ENCODE results near the gene RFC2. TPM values are rescaled to one million over a fixed set of nuclear protein-coding genes. Genes with fewer than 3 reads are reported as not detected.

Gene RFC2
- total RNA-seq, 4 donors from 2014 or later, result 7.5 to 18.7 (median 14.9) TPM

- TF ChIP-seq POLR2AphosphoS5 (IDR thresholded peaks at IDR 0.05) (no peak), EP300 (IDR thresholded peaks at IDR 0.05) (no peak), CTCF (IDR thresholded peaks at IDR 0.05) (no peak), POLR2A (IDR thresholded peaks at IDR 0.05; ENCODE audit: low read depth) (no peak)
- H3K27me3 ChIP-seq, result no peaks in the 10 kb centered on the region
- DNase-seq (ENCODE audit: extremely low spot score), result no peak
- 75% methylated on average over 5 of the region's 5 CpGs for WGBS
- no peak overlapping the region for H3K4me3 ChIP-seq
- peaks cover 31 to 62% (median 54%) of the 10 kb centered on the region in 4 donors for H3K4me1 ChIP-seq
- H3K36me3 ChIP-seq, result no peaks in the 10 kb centered on the region
- H3K27ac ChIP-seq (replicated peaks in 1 of 4), result peak overlapping the region in 1 of 4 donors; percentile 84
- H3K9me3 ChIP-seq, result no peaks in the 10 kb centered on the region
- intact Hi-C loops (cut with DNase I), result loop anchor here (5.0 kb wide), 1 partner anchor 39 kb away; the partner anchor contains the start of gene RFC2
These were observed 37.3 kb upstream of the RFC2 start for GRCh38 chr7:74291535-74291934.

- peaks cover 31 to 62% (median 54%) of the 10 kb centered on the region in 4 donors for H3K4me1 ChIP-seq
- intact Hi-C loops (cut with DNase I), result loop anchor here (5.0 kb wide), 1 partner anchor 39 kb away; the partner anchor contains the start of gene RFC2
- peak overlapping the region; percentile 88 to 95 (median 93) for H3K4me3 ChIP-seq
These were observed 36.8 kb upstream of the RFC2 start for GRCh38 chr7:74290981-74291441.

GRCh38 chr7:74290553-74290950, 36.4 kb upstream of the RFC2 start:
- 11% methylated on average over 7 of the region's 9 CpGs for WGBS

More at GRCh38 chr7:74290981-74291441, 36.8 kb upstream of the RFC2 start:
- no peak for TF ChIP-seq EP300 (IDR thresholded peaks at IDR 0.05)
- TF ChIP-seq POLR2AphosphoS5 (IDR thresholded peaks at IDR 0.05), result no peak
- TF ChIP-seq CTCF (IDR thresholded peaks at IDR 0.05), result no peak
- TF ChIP-seq POLR2A (IDR thresholded peaks at IDR 0.05; ENCODE audit: low read depth), result no peak
- H3K27ac ChIP-seq (replicated peaks in 1 of 4), result peak overlapping the region in 2 of 4 donors; percentile 84 to 85
- WGBS, result 64% methylated on average over 10 of the region's 10 CpGs
- H3K9me3 ChIP-seq, result no peaks in the 10 kb centered on the region
- no peak for DNase-seq (ENCODE audit: extremely low spot score)
- H3K36me3 ChIP-seq, result no peaks in the 10 kb centered on the region
- H3K27me3 ChIP-seq, result no peaks in the 10 kb centered on the region

GRCh38 chr7:74289659-74290552, 35.7 kb upstream of the RFC2 start:
- Histone ChIP-seq H3K36me3 (no peaks in the 10 kb centered on the region), H3K27me3 (no peaks in the 10 kb centered on the region), H3K4me1 (peaks cover 25 to 56% (median 49%) of the 10 kb centered on the region in 4 donors), H3K27ac (replicated peaks in 1 of 4) (peak overlapping the region; percentile 81 to 85 (median 84)), H3K4me3 (peak overlapping the region; percentile 88 to 95 (median 93)), H3K9me3 (no peaks in the 10 kb centered on the region)
- intact Hi-C loops (cut with DNase I), result loop anchor here (5.0 kb wide), 1 partner anchor 38 kb away; the partner anchor contains the start of gene RFC2
- no peak for DNase-seq (ENCODE audit: extremely low spot score)
- TF ChIP-seq POLR2AphosphoS5 (IDR thresholded peaks at IDR 0.05) (peak; percentile 18 to 24), EP300 (IDR thresholded peaks at IDR 0.05) (no peak)
- under 1% methylated on average over 21 of the region's 60 CpGs for WGBS

More at GRCh38 chr7:74290553-74290950, 36.4 kb upstream of the RFC2 start:
- H3K27me3 ChIP-seq, result no peaks in the 10 kb centered on the region
- no peak for TF ChIP-seq POLR2A (IDR thresholded peaks at IDR 0.05; ENCODE audit: low read depth)
- TF ChIP-seq EP300 (IDR thresholded peaks at IDR 0.05), result no peak
- no peak for TF ChIP-seq POLR2AphosphoS5 (IDR thresholded peaks at IDR 0.05)
- TF ChIP-seq CTCF (IDR thresholded peaks at IDR 0.05), result no peak
- DNase-seq (ENCODE audit: extremely low spot score), result no peak
- H3K9me3 ChIP-seq, result no peaks in the 10 kb centered on the region
- peak overlapping the region; percentile 88 to 95 (median 93) for H3K4me3 ChIP-seq
- intact Hi-C loops (cut with DNase I), result loop anchor here (5.0 kb wide), 1 partner anchor 38 kb away; the partner anchor contains the start of gene RFC2
- peak overlapping the region; percentile 81 to 85 (median 84) for H3K27ac ChIP-seq (replicated peaks in 1 of 4)
- H3K36me3 ChIP-seq, result no peaks in the 10 kb centered on the region
- peaks cover 31 to 62% (median 54%) of the 10 kb centered on the region in 4 donors for H3K4me1 ChIP-seq
